Measurements from ENCODE around the gene CTIF.

CTIF gene

DNA sequence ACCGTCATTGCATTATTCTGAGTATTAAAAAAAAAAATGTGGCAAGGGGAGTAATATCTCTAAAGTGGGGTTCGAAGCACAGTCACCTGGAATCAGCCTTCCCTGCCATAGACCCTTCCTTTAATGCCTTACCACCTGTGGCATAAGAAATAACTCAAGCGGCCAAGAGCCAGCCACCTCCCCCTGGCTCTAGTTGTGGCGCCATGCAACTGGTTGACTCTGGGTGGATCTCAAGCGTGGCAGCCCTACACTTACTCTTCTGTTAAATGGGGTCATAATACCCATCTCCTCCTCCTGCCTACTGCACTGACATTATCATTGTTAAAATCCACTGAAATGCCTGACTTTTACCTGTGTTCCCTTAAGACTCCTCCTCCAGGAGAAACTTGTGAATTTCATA lies 236.1 kb downstream of the CTIF start:
- Histone ChIP-seq H3K9me3 (ENCODE audit: low read depth, low read length) (no peaks in the 10 kb centered on the region), H3K9ac (ENCODE audit: insufficient read length) (no peak overlapping the region), H3K4me3 (no peak overlapping the region), H3K36me3 (ENCODE audit: insufficient read depth, low read length) (peaks cover 4% of the 10 kb centered on the region; the same call in 1 of the 2 replicates), H3K27ac (no peak overlapping the region)
- TF ChIP-seq POLR2AphosphoS5 (IDR thresholded peaks at IDR 0.05; ENCODE audit: borderline replicate concordance, low read depth, low read length) (no peak), FOXP2 (optimal IDR thresholded peaks at IDR 0.05; ENCODE audit: control extremely low read depth, extremely low read length, insufficient read depth) (no peak), EZH2 (IDR thresholded peaks at IDR 0.05) (no peak)
- no peak for DNase-seq (ENCODE audit: low read depth, low spot score)

DNA sequence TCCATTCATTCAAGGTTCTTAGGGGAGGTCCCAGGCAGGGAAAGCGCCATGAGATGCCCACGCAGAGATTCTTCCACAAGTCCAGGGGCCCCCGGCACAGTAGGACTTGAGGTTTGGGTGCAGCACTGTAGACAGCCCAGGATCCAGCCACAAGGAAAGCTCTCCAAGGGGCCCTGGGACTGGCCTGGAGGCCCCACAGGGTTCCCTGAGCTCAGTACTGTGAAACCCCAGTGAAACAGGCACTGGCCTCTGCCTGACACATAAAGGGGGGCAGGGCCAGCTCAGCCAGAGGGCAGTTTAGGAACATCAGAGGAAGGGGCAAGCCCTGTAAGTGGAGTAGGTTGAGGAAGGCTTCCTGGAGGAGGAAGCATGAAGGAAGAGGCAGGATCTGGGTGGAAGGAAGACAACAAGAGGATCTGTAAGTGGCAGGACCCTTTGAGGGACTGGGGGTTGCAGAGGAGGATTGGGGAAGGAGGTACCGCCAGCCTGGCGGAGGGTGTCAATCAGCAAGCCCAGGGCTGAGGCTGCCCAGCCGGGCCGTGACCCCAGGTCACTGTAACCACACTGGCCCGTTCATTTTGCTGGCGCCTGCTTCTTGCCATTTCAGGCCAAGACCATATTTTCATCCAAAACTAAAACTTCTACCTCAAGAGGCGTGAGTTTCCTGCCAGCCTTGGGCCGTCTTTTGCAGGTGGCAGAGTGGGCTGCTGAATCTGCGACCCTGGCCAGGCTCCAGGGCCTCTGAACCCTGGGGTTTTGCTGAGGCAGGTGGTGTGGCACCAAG lies 236.7 kb downstream of the CTIF start:
- H3K4me3 ChIP-seq, result no peak overlapping the region
- DNase-seq (ENCODE audit: low read depth, low spot score), result no peak
- H3K27ac ChIP-seq, result no peak overlapping the region
- no peaks in the 10 kb centered on the region for H3K9me3 ChIP-seq (ENCODE audit: low read depth, low read length)
- H3K9ac ChIP-seq (ENCODE audit: insufficient read length), result no peak overlapping the region
- H3K36me3 ChIP-seq (ENCODE audit: insufficient read depth, low read length), result peaks cover 4% of the 10 kb centered on the region; the same call in 1 of the 2 replicates
- no peak for TF ChIP-seq POLR2AphosphoS5 (IDR thresholded peaks at IDR 0.05; ENCODE audit: borderline replicate concordance, low read depth, low read length)
- TF ChIP-seq FOXP2 (optimal IDR thresholded peaks at IDR 0.05; ENCODE audit: control extremely low read depth, extremely low read length, insufficient read depth), result no peak
- no peak for TF ChIP-seq EZH2 (IDR thresholded peaks at IDR 0.05)

DNA sequence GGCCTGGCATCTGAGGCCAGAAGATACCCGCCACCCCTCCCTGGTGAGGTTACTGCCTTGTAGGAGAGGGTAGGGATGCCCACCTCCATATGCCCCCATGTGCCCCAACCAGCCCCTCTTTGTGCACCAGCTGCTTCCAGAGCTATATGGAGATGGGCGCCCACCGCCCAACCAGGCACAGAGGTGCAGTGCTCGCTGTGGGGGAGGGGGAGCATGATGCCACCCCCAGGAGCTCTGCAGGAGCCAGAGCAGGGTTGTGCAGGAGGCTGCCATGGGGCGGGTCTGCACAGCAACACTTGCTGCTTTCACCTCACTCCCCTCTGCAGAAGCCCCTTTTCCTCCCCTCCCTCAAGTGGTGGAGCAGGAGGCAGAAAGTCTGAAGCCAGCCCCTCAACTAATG lies 237.3 kb downstream of the CTIF start:
- DNase-seq (ENCODE audit: low read depth, low spot score), result no peak
- Histone ChIP-seq H3K4me3 (no peak overlapping the region), H3K36me3 (ENCODE audit: insufficient read depth, low read length) (peaks cover 4% of the 10 kb centered on the region; the same call in 1 of the 2 replicates), H3K9me3 (ENCODE audit: low read depth, low read length) (no peaks in the 10 kb centered on the region), H3K27ac (no peak overlapping the region), H3K9ac (ENCODE audit: insufficient read length) (no peak overlapping the region)
- TF ChIP-seq FOXP2 (optimal IDR thresholded peaks at IDR 0.05; ENCODE audit: control extremely low read depth, extremely low read length, insufficient read depth) (no peak), POLR2AphosphoS5 (IDR thresholded peaks at IDR 0.05; ENCODE audit: borderline replicate concordance, low read depth, low read length) (no peak), EZH2 (IDR thresholded peaks at IDR 0.05) (no peak)

DNA sequence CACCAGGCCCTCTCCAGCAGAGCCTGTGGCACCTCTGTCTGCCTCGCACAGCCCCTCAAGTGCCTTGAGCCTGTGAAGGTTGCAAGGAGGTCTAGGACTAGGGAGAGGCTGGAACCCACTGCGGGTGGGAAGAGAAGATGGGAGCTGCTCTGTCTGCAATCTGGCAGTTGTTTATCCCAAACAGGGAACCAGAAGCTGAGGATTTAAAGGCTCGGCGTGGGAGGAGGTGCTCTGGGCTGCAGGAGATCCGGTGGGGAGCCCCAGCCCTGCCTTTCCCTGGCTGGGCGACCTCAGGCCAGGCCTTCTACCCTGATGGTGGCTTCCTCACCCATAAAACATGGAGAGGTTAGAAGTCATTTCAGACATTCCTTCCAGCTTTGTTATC lies 237.8 kb downstream of the CTIF start:
- H3K9me3 ChIP-seq (ENCODE audit: low read depth, low read length), result no peaks in the 10 kb centered on the region
- TF ChIP-seq EZH2 (IDR thresholded peaks at IDR 0.05), result no peak
- no peak for TF ChIP-seq POLR2AphosphoS5 (IDR thresholded peaks at IDR 0.05; ENCODE audit: borderline replicate concordance, low read depth, low read length)
- TF ChIP-seq FOXP2 (optimal IDR thresholded peaks at IDR 0.05; ENCODE audit: control extremely low read depth, extremely low read length, insufficient read depth), result no peak
- H3K36me3 ChIP-seq (ENCODE audit: insufficient read depth, low read length), result peaks cover 4% of the 10 kb centered on the region; the same call in 1 of the 2 replicates
- DNase-seq (ENCODE audit: low read depth, low spot score), result no peak
- H3K27ac ChIP-seq, result no peak overlapping the region
- H3K9ac ChIP-seq (ENCODE audit: insufficient read length), result no peak overlapping the region
- H3K4me3 ChIP-seq, result no peak overlapping the region

DNA sequence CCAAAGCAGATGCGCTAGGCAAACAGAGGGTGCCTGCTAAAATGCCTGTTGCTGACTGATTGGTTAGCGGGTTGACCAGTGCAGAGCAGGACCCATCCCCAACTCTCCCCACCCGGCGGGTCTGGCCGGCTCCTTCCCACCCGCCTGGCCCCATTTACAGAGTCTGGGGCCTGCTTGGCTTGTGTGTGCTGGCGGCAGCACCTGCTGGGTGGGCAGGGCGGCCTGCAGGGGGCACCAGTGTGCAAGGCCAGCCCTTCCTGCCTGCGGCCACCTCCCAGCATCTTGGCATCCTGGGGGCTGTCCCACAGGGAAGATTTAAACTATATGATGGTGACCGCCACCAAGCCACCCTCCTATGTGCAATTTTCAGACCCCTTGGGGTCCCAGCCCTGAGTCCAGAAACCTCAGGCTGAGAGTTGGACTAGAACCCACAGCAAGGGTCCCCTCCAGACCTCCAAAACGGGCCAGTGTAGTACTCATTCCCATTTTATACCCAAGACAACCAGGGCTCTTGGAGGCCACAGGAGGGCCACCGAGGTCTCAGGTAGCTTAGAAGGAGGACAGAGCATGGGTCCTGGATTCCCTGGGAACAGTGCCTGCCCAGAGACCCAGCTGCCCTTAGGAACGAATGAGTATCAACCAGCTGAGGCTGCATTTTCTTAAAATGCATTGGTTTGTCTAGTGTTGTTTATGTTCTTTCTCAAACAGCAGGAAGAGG lies 238.4 kb downstream of the CTIF start:
- DNase-seq (ENCODE audit: low read depth, low spot score), result no peak
- peaks cover 4% of the 10 kb centered on the region; the same call in 1 of the 2 replicates for H3K36me3 ChIP-seq (ENCODE audit: insufficient read depth, low read length)
- no peaks in the 10 kb centered on the region for H3K9me3 ChIP-seq (ENCODE audit: low read depth, low read length)
- H3K27ac ChIP-seq, result no peak overlapping the region
- no peak overlapping the region for H3K9ac ChIP-seq (ENCODE audit: insufficient read length)
- TF ChIP-seq POLR2AphosphoS5 (IDR thresholded peaks at IDR 0.05; ENCODE audit: borderline replicate concordance, low read depth, low read length), result no peak
- no peak for TF ChIP-seq EZH2 (IDR thresholded peaks at IDR 0.05)
- no peak for TF ChIP-seq FOXP2 (optimal IDR thresholded peaks at IDR 0.05; ENCODE audit: control extremely low read depth, extremely low read length, insufficient read depth)
- H3K4me3 ChIP-seq, result no peak overlapping the region

DNA sequence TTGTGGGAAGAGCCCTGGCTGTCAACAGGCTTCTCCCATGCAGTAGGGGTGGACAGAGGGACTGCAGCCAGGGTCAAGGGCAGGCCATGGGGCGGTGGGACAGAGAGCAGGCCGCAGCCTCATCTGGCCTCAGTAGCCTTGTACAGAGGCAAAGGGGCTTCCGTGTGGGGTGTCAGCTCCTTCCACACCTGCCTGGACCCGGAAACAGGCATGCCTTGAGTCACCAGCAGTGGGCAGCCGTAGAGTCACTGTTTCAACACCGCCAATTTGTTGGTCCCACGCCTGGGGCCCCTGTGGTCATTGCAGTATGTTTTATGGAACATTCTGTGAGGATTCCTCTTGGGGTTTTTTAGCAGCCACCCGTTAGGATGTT lies 238.9 kb downstream of the CTIF start:
- Histone ChIP-seq H3K9ac (ENCODE audit: insufficient read length) (no peak overlapping the region), H3K27ac (no peak overlapping the region), H3K36me3 (ENCODE audit: insufficient read depth, low read length) (no peaks in the 10 kb centered on the region), H3K9me3 (ENCODE audit: low read depth, low read length) (no peaks in the 10 kb centered on the region), H3K4me3 (no peak overlapping the region)
- no peak for DNase-seq (ENCODE audit: low read depth, low spot score)
- TF ChIP-seq POLR2AphosphoS5 (IDR thresholded peaks at IDR 0.05; ENCODE audit: borderline replicate concordance, low read depth, low read length) (no peak), EZH2 (IDR thresholded peaks at IDR 0.05) (no peak), FOXP2 (optimal IDR thresholded peaks at IDR 0.05; ENCODE audit: control extremely low read depth, extremely low read length, insufficient read depth) (no peak)

DNA sequence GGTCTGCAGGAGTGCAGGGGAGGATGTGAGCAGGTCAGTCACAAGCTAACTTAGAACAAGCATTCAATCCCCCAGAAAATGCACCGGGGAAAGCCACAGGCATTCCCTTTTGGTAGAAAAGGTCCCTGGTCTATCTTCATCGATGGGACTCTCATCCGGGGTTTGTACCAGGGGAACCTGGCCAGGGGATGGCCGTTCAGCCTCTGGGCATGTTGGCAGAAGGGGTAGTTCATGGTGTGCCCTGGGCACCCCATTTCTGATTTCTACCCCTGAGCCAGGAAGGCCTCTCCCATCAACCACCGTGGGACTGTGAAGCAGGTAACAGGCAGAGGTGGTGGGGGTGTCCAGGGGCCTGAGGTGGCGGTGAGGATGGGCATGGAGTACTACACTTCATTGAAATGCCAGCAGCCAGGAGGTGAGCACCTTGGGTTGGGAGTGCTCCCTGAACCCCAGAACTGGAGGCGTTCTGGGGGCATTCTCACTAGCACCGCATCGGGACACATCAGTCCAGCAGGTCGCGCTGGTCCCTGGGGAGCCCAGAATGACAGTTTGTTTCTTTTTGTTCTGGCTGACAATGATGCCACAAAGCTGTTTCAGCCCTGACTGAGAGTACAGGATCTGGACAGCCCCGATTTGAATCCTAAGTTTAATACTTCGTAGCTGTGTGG lies 239.6 kb downstream of the CTIF start:
- TF ChIP-seq FOXP2 (optimal IDR thresholded peaks at IDR 0.05; ENCODE audit: control extremely low read depth, extremely low read length, insufficient read depth) (no peak), POLR2AphosphoS5 (IDR thresholded peaks at IDR 0.05; ENCODE audit: borderline replicate concordance, low read depth, low read length) (no peak), EZH2 (IDR thresholded peaks at IDR 0.05) (no peak)
- no peak overlapping the region for H3K27ac ChIP-seq

DNA sequence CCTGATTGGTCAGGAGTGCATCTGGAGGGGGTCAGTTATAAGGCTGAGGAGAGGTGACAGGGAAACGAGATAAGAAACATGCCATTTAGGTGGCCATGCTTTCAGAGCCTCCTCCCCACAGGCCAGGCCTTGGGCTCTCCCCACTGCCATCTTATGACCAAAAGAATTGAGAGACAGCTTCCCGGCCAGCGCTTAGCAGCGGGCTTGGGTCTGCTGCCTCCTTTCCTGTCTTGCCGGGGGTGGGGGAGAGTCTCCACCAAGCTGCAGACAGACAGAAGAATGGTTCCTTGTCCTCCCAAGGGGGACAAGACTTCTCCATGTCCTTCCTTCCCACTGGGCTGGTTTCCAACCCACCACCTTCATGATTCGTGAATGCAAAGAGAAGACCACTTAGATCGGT lies 240.6 kb downstream of the CTIF start:
- no peak for DNase-seq (ENCODE audit: low read depth, low spot score)
- no peak overlapping the region for H3K27ac ChIP-seq
- no peak overlapping the region for H3K9ac ChIP-seq (ENCODE audit: insufficient read length)
- no peaks in the 10 kb centered on the region for H3K9me3 ChIP-seq (ENCODE audit: low read depth, low read length)
- no peak for TF ChIP-seq POLR2AphosphoS5 (IDR thresholded peaks at IDR 0.05; ENCODE audit: borderline replicate concordance, low read depth, low read length)
- TF ChIP-seq EZH2 (IDR thresholded peaks at IDR 0.05), result no peak
- no peak for TF ChIP-seq FOXP2 (optimal IDR thresholded peaks at IDR 0.05; ENCODE audit: control extremely low read depth, extremely low read length, insufficient read depth)
- H3K36me3 ChIP-seq (ENCODE audit: insufficient read depth, low read length), result no peaks in the 10 kb centered on the region
- H3K4me3 ChIP-seq, result no peak overlapping the region

More for the DNA sequence above, 239.6 kb downstream of the CTIF start:
- no peaks in the 10 kb centered on the region for H3K36me3 ChIP-seq (ENCODE audit: insufficient read depth, low read length)
- no peak overlapping the region for H3K4me3 ChIP-seq
- H3K9ac ChIP-seq (ENCODE audit: insufficient read length), result no peak overlapping the region
- H3K9me3 ChIP-seq (ENCODE audit: low read depth, low read length), result no peaks in the 10 kb centered on the region
- DNase-seq (ENCODE audit: low read depth, low spot score), result no peak
